NCI-H1105 (cell line): ENCODE data around the gene PLLP.

ENCODE experiments used
- DNase-seq: peaks from one replicate; lab custom pipeline; 2025; lab: John Stamatoyannopoulos, UW

PLLP gene

DNA sequence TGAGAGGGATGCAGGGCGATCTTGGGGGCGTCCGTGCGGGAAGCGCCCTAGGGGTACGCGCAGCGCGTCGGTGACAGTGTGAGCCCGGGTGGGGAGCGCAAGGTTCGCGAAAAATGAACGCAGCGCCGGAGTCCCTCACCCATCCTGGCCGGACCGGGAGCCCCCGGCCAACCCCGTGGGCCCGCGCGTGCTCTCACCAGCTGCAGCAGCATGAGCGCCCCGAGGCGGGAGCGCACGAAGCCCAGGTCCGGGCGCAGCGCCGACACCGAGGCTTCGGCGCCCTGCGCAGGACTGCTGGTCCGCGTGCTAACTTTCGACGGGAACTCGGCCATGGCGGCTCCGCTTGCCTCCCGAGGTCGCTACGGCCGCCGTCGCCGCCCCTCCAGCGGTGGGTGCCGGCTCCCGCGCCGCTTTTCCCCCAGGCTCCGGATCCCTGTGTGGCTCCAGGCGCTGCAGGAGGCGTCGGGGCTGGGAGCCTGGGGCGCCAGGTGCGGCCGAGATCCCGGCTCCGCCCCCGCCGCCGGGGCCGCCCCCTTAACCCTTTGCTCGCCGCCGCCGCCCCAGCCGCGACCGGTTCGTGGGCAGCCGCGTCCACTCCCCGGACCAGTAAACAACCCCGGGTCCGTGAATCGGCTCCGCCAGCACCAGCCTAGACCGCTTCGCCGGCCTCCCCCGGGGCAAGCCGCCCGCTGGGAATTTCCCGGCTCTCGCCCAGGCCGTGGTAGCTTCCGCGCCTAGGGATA lies at the start of gene PLLP:
Gene PLLP, minus strand, starts transcription at position 464 of the 743 bp plus-strand sequence. Its CDS starts 132 bp downstream, at position 332.
- peak; percentile 30 for DNase-seq

- no peak for DNase-seq
Measured at GRCh38 chr16:57333402-57333801, 48.9 kb upstream of the PLLP start.

DNA sequence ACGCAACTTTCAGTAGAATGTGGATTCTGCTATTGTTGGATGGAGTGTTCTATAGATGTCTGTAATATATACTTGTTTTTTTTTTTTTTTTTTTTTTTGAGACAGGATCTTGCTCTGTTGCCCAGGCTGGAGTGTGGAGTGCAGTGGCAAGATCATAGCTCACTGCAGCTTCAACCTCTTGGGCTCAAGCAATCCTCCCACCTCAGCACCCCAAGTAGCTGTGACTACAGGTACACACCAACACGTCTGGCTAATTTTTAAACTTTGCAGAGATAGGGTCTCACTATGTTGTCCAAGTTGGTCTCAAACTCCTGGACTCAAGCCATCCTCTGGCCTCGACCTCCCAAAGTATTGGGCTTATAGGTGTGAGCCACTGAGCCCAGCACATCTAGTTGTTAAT lies 46.9 kb upstream of the PLLP start:
- no peak for DNase-seq

GRCh38 chr16:57329718-57330327 lies 45.4 kb upstream of the PLLP start:
- DNase-seq, result no peak

GRCh38 chr16:57325458-57325857 lies 41.0 kb upstream of the PLLP start:
- no peak for DNase-seq

DNA sequence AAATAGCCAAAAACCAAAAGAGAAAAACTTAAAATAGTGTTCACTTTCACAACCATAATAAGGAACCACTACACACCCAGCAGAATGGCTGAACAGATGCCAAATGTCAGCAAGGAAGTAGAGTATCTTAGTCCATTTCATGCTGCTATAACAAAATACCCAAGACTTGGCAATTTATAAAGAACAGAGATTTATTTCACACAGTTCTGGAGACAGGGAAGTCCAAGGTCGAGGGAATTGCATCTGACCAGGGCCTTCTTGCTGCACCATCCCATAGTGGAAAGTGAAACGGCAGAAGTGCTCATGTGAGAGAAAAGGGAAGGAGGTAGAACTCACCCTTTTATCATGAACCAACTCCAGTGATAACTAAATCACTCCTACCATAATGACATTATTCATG lies 40.3 kb upstream of the PLLP start:
- no peak for DNase-seq

DNA sequence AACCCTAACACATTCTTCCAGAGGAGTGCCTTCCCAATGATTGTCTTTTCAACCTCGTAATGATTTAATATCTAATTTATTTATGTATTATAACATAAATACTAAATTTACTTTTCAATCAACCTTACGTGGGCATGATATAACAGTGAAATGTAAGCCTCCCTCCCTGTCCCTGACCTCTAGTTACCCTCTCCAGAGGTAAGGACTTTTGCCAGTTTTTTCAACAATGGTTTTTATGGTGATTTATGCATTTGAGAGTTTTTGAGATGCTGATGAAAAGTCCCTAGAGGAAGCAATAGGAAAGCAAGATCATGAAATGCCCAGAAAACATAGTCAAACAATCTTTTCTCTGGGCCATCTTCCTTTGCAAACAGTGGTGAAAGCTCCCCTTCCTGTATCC lies 35.2 kb upstream of the PLLP start:
- no peak for DNase-seq

GRCh38 chr16:57318240-57318970 lies 33.9 kb upstream of the PLLP start:
- DNase-seq, result no peak

DNA sequence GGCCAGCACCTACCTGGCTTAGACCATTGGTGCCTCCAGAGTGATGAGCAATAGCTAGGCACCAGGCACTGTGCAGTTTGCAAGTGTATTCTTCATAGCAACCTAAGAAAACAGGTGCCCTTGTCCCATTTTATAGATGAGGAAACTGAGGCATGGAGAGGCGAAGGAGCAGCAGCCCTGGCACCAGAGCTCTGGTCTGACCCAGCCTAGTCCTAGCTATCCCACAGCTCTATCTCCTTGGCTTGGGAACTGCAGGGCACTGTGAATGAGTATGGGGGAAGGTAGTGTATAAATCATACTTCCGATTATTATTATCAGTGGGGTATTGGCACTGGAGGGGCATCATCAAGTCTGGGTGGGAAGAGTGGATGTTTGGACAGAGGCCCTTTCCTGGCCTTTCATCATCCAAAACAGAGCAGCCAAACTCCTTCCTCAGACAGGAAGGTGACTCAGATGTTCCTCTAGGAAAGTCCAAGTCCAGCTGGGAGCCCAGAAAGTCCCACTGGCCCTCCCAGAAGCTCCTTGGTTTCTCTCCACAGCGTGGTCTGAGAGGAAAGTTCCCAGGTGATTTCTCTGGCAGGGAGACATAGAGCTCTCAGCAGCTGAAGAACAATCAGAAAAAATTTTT lies 32.0 kb upstream of the PLLP start:
- DNase-seq, result no peak

DNA sequence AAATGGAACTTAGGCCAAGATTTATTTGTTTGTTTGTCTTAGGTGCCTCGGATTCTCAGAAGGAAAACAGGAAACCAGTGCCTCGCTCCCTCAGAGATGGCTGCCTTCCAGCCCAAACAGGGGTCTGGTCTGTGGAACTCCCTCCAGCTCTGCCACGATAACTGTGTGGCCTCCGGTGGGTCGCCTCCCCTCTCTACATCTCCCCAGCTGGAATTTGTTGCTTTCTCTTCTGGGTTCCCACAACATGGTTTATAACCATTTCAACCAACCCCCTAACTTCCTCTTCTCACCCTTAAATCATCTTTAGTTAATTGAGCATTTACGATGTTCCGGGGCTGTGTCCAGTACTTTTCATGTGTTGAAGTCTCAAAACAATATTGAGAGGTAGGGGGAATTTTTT lies 30.9 kb upstream of the PLLP start:
- no peak for DNase-seq

- no peak for DNase-seq
Measured at GRCh38 chr16:57314161-57314785, 29.8 kb upstream of the PLLP start.

GRCh38 chr16:57313509-57313908 lies 29.0 kb upstream of the PLLP start:
- DNase-seq, result no peak

DNA sequence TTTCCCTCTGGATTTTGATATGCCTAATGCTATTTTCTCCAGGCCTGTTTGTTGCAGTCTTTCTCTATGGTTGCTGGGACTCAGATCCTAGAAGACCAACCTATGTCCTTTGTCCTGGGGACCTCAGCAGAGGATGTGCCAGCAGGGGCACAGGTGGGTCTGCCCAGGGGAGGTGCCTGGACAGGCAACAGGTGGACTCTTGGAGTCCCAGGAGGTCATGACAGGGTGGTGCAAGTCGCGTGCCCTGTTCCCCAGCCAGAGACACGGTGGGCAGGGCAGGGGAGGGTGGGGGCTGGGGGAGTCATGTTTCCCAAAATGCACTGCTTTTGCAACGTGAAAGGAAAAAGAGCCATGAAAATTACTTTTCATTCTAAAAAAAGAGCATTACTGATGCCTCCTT lies 26.3 kb upstream of the PLLP start:
- DNase-seq, result no peak

DNA sequence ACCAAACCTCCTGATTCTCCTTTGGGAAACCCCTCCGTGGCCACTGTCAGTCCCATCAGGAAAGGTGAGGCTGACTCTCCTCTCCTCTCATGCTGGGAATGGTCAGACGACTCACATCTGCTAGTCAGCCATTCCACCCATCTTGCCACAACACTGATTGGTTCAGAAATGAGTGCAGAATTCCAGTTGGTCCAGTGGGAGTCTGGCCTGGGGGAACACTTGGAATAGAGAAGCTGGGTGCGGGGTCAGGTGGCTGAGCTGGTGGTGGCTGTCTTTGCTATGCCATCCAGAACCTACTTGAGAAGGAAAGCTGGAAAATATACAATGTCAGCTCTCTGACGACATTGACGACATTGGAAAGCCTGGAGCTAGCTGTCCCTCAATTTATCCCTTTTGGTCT lies 23.6 kb upstream of the PLLP start:
- DNase-seq, result no peak

DNA sequence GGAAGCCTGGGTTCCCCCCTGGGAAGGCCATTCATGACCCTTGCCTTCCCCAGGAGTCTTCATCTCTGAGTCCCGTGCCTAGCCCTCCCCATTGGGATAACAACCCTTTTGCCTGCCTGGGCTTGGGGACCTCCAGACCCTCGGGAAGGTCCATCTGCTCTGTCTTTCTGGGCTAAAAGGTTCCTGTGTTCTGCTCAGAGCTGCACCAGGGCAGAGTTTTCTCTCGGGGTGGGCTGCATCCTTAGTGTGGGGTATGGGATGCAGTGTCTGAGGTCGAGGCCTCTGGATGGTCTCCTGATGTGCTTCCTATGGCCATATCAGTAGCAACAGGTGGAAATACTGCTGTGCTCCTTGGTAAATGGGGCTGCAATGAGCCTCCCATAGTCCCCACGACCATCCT lies 22.9 kb upstream of the PLLP start:
- no peak for DNase-seq

DNA sequence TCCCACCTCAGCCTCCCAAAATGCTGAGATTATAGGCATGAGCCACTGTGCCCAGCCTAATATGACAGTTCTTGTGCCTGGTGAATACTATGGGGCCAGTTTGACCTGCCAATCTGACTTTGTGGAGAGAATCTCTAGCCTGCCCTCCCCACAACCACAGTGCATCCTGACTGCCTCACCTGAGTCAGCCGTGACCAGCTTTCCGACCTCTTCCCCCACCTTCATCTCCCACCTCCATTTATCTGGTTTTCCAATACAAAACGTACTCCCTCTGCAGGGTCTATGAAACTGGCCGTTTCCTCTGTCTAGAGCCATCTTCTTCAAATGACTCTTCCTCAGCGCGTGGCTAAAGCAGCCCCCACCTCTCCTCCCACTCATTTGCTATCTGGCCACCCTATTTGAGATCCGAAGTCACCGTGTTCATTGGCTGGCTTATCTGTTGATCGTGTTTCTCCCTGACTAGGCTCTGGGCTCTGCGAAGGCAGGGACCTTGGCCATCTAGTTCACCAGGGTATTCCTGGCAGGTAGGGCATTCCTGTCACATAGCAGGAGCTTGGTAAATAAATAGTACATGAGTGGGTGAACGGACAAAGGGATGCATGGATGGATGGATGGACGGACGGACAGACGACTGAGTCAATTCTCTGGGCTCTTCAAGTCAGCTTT lies 22.3 kb upstream of the PLLP start:
- no peak for DNase-seq

- no peak for DNase-seq
Measured at GRCh38 chr16:57305159-57305811, 20.8 kb upstream of the PLLP start.

DNA sequence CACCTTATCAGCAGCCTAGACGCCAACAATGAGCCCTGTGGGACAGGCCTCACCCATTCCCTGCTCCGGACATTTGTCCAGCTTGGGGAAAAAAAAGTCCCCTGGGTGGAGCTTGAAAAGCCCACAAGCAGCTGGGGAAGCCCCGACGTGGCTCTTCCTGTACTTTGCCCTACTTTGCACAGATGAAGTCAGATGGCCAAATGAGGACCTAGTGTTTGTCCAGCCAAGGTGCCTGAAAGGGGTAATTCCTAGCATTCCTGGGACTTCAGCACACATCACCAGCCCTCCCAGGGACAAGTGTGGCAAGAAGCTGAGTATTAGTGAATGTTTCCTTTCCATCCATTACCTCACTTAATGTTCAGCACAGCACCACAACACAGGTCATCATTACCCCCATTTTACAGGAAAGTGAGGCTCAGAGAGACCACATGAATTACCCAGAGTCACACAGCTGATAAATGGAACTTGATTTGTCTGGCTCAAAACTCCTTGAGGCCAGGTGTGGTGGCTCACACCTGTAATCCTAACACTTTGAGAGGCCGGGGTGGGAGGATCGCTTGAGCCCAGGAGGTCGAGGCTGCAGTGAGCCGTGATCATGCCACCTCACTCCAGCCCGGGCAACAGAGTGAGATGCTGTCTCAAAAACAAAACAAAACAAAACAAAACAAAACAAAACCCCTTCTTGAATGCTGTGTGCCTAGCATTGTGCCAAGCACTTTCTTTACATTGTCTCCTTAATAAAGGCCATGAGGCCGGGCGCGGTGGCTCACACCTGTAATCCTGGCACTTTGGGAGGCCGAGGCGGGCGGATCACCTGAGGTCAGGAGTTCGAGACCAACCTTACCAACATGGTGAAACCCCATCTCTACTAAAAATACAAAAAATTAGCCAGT lies 19.9 kb upstream of the PLLP start:
- DNase-seq, result no peak

- DNase-seq, result no peak
Measured at GRCh38 chr16:57303910-57304168, 19.4 kb upstream of the PLLP start.
